ENCODE measurements around the gene GABRB3. TPM values are rescaled to one million over a fixed set of nuclear protein-coding genes. Genes with fewer than 3 reads are reported as not detected.

The GABRB3 gene
- total RNA-seq, 2 donors from 2014 or later: 26.1 to 56.8 TPM

DNA sequence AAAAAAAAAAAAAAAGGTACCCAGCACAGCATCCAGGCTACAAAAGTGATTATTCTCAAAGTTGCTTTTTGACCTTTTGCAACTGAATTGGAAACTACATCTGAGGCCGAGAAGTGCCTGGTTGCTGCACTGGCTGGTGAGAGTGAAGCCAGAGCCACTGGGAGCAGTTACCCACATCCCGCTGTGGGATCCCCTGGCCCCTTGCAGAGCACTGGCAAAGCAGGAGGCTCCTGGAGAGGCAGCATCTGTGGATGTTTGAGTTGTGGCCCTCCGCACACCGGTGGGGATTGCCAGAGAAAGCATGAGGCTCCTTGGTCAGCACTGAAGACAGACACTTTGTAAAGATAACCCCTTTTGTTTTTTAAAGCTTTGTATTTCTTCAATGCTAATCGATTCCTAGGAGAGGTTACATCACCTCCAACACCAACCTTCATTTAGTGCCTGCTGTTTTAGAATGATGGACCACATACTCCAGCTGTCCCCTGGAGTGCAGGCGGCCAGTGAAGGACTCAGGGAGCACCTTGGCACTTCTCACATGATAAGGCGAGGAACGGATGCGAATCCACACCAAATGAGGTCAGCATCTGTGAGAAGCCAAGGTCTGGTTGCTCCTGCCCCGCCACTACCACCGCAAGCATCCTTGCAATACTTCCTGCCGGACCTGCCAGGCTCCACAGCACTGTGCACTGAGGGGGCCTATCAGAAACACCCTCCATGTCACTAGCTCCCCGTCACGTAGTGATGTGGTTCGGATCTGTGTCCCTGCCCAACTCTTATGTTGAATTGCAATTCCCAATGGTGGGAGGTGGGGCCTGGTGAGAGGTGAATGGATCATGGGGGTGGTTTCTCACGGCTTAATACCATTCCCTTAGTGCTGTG lies 256.5 kb downstream of the GABRB3 start:
- intact Hi-C loops (cut with DNase I): no loop called here
- ATAC-seq (no peak), DNase-seq (no peak)

DNA sequence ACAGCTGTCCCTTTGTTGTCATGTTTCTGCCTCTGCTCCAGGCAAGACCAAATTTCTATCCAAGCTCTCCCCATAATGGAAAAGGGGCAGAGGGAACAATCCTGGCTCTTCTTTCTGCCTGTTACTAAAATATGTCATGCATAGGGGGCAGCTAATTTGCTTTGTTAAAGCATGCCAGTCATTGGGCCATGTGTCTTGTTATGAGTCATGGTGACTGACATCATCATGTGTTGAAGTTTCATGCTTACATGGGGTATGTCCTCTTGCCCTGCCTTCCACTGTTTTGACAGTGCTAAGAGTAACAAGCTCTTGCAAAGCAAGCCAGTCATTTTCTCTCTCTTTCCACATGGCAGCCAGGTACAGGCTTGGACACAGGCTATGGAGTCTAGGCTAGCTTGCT lies 268.9 kb downstream of the GABRB3 start:
- ATAC-seq (peak in 1 of 2 donors; percentile 43), DNase-seq (no peak)
- intact Hi-C loops (cut with DNase I): no loop called here

Other genes starting within 250 kb of the GABRB3 start
- 1 to 10 TPM in 1 of 2 donors, under 1 TPM in 1; 0.68 to 1.6 TPM for gene GABRA5, start 94.0 kb upstream of the GABRB3 start, total RNA-seq
- not detected for gene GABRG3, start 198.1 kb upstream of the GABRB3 start, total RNA-seq